HepG2 (cell line): Measurements from ENCODE around the gene TOP1. TPM values are rescaled to one million over a fixed set of nuclear protein-coding genes. Genes with fewer than 3 reads are reported as not detected.

Experiments used
- ASH2L ChIP-seq: fragments of 300-600, 200-600 bp; sonication (generic); IDR thresholded peaks from 2 replicates; pipeline ENCODE4 v1.7.0; 2017; ENCODE audit warnings: low read depth, mild to moderate bottlenecking, moderate library complexity, mixed read lengths, low read length; ENCODE audit not compliant: insufficient read length
- EP300 ChIP-seq, 3 experiments: sonication (generic) in 1 of 3; formaldehyde crosslinking in 1 of 3; IDR thresholded peaks; 2 replicates each; pipeline versions ENCODE4 v1.5.1 to v1.6.1; 2011 to 2020; ENCODE audit warnings: low read depth in 2 of 3, low read length in 2 of 3, borderline replicate concordance in 1 of 3, improper control_type of control experiment in 1 of 3, mild to moderate bottlenecking in 1 of 3, missing genetic modification reagents in 1 of 3, moderate library complexity in 1 of 3
- EZH2 ChIP-seq: conservative IDR thresholded peaks from 2 replicates; pipeline ENCODE4 v1.6.1; 2012; ENCODE audit warnings: mild to moderate bottlenecking, low read depth, low read length, moderate library complexity
- HES4 ChIP-seq: sonication (generic); formaldehyde crosslinking; IDR thresholded peaks from 2 replicates; pipeline ENCODE4 v1.9.0; 2021; ENCODE audit warnings: mild to moderate bottlenecking, missing genetic modification reagents, borderline replicate concordance
- HNRNPH1 ChIP-seq: fragments of 200-400 bp; formaldehyde crosslinking; optimal IDR thresholded peaks from 2 replicates; pipeline ENCODE3; 2017; ENCODE audit warnings: mild to moderate bottlenecking, low read depth, low read length
- IRF2 ChIP-seq: IDR thresholded peaks from 2 replicates; pipeline ENCODE4 v1.6.1; 2018; ENCODE audit warnings: missing genetic modification reagents, missing compliant biosample characterization
- MTF2 ChIP-seq: sonication (generic); formaldehyde crosslinking; IDR thresholded peaks from 2 replicates; pipeline ENCODE4 v1.5.0; 2020; ENCODE audit warnings: missing genetic modification reagents, borderline replicate concordance
- MXD3 ChIP-seq: IDR thresholded peaks from 2 replicates; pipeline ENCODE4 v1.6.1; 2016; ENCODE audit warnings: mild to moderate bottlenecking, missing biosample characterization, missing genetic modification reagents
- ONECUT2 ChIP-seq: sonication (generic); formaldehyde crosslinking; IDR thresholded peaks from 2 replicates; pipeline ENCODE4 v1.4.0; 2020; ENCODE audit warnings: missing genetic modification reagents
- SIN3A ChIP-seq: IDR thresholded peaks from 2 replicates; pipeline ENCODE4 v1.6.1; 2011; ENCODE audit warnings: low read depth, mild to moderate bottlenecking, control low read depth, low read length, borderline replicate concordance
- SRF ChIP-seq: IDR thresholded peaks from 2 replicates; pipeline ENCODE4 v1.6.1; 2011; ENCODE audit warnings: mild to moderate bottlenecking, low read depth, low read length, moderate library complexity
- YEATS4 ChIP-seq: sonication (generic); formaldehyde crosslinking; IDR thresholded peaks from 2 replicates; pipeline ENCODE4 v1.4.0; 2020; ENCODE audit warnings: missing genetic modification reagents, borderline replicate concordance
- ZFP36 ChIP-seq: fragments of 150-350 bp; IDR thresholded peaks from 2 replicates; pipeline ENCODE4 v1.6.1; 2018; ENCODE audit warnings: borderline replicate concordance, low read length, low read depth; ENCODE audit not compliant: partially characterized antibody
- ZNF501 ChIP-seq: sonication (generic); formaldehyde crosslinking; IDR thresholded peaks from 2 replicates; pipeline ENCODE4 v1.5.1; 2020; ENCODE audit warnings: mild to moderate bottlenecking, moderate library complexity, missing genetic modification reagents
- ZNF557 ChIP-seq: sonication (generic); formaldehyde crosslinking; IDR thresholded peaks from 2 replicates; pipeline ENCODE4 v1.4.0; 2020; ENCODE audit warnings: missing genetic modification reagents
- ZNF597 ChIP-seq: sonication (generic); formaldehyde crosslinking; IDR thresholded peaks from 2 replicates; pipeline ENCODE4 v1.5.0; 2020; ENCODE audit warnings: missing genetic modification reagents
- ZNF678 ChIP-seq: sonication (generic); formaldehyde crosslinking; IDR thresholded peaks from 2 replicates; pipeline ENCODE4 v1.4.0; 2020; ENCODE audit warnings: mild to moderate bottlenecking, missing genetic modification reagents
- polyA plus RNA-seq, 8 experiments: library from polyadenylated mRNA; depleted of rRNA in 3 of 8; stranded (reverse) in 7 of 8; unstranded in 1 of 8; fragments of >200 nt; fragmentation: Illumina TruSeq in 4 of 8; extraction: Trizol in 4 of 8; gene quantifications; 2 replicates each; pipeline versions ENCODE4 v1.2.1 to v1.2.3, GENCODE V29; 2011 to 2016; ENCODE audit warnings: low read depth in 4 of 8, missing spikeins in 1 of 8, mixed read lengths in 1 of 8; ENCODE audit not compliant: insufficient read depth in 1 of 8
- total RNA-seq, 5 experiments: library from RNA; depleted of rRNA; stranded (reverse); fragments of >200 nt; fragmentation: Illumina TruSeq; extraction: Trizol; gene quantifications; 2 replicates each; pipeline ENCODE4 v1.2.3, GENCODE V29; 2016; ENCODE audit warnings: low read depth in 1 of 5
- TF ChIP-seq, protein P1 (sequence below): sonication (generic); formaldehyde crosslinking; IDR thresholded peaks from one replicate; pipeline ENCODE4 v1.5.1; 2020; ENCODE audit warnings: mild to moderate bottlenecking, missing genetic modification reagents; ENCODE audit errors: not compliant biosample characterization

Gene TOP1
- total and polyA plus RNA-seq, 2 of the 13 experiments (the other 11 are each of a cell fraction or from before 2014, with no cell fraction given) = 10.2 to 19.4 TPM

DNA sequence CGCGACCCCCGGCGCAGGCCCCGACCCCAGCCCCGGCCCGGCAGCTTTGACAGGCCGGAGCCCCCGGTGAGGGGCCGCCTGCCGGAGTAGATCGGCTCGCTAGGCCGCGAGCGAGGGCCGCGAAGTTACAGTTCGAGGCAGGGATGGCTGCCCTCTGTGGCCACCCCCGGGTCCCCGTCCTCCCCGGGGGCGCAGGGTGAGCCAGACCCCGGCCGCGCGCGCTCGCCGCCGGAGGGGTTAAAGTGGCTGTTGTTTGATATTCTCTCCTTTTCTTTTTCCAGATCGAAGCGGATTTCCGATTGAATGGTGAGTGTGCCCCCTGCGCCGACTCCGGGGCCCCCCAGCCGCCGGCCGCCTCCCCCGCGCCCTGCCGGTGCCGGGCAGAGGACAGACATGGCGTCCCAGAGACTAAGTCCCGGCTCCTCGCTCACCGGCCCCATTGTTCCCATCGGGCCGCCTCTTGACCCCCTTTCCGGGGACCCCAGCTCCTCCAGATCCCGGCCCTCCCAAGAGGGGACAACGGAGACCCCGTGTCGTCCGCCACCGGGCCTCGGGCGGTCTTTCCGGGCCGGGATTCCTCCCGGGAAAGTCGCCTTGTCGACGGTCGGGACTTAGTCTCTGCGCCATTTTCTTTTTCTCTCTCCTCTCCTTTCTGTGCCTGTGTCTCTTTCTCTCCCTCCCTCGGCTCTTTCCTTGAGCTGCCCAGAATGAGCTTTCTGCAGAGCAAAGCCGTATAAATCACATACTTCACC is 704 bp downstream of the TOP1 start (continued):
- TF ChIP-seq ZNF557 (CRISPR knock-in tag) (no peak; the same call in 1 of the 2 replicates), EP300 (IDR thresholded peaks at IDR 0.05; ENCODE audit: low read depth in 2 of 2, low read length in 2 of 2) (0 out of 4 replicates have a peak, but pooled peaks of 1 of the 2 experiments have one; percentile 3), EP300 (CRISPR knock-in tag; IDR thresholded peaks at IDR 0.05; ENCODE audit: borderline replicate concordance) (peak; percentile 31; the same call in 1 of the 2 replicates), SRF (no peak), ONECUT2 (CRISPR knock-in tag) (peak; percentile 17; the same call in 1 of the 2 replicates), ASH2L (peak; percentile 62), ZNF597 (CRISPR knock-in tag) (no peak), SIN3A (no peak), ZFP36 (no peak), EZH2 (no peak), MTF2 (peak; percentile 63; the same call in 1 of the 2 replicates), HES4 (CRISPR knock-in tag) (no peak), ZNF678 (CRISPR knock-in tag) (0 out of 2 replicates have a peak, but pooled peaks have one; percentile 5), HNRNPH1 (peak; percentile 86), IRF2 (CRISPR knock-in tag) (0 out of 2 replicates have a peak, but pooled peaks have one; percentile 24), YEATS4 (0 out of 2 replicates have a peak, but pooled peaks have one; percentile 19), ZNF501 (CRISPR knock-in tag) (no peak), MXD3 (CRISPR knock-in tag) (0 out of 2 replicates have a peak, but pooled peaks have one; percentile 13)
- TF ChIP-seq, protein P1, sequence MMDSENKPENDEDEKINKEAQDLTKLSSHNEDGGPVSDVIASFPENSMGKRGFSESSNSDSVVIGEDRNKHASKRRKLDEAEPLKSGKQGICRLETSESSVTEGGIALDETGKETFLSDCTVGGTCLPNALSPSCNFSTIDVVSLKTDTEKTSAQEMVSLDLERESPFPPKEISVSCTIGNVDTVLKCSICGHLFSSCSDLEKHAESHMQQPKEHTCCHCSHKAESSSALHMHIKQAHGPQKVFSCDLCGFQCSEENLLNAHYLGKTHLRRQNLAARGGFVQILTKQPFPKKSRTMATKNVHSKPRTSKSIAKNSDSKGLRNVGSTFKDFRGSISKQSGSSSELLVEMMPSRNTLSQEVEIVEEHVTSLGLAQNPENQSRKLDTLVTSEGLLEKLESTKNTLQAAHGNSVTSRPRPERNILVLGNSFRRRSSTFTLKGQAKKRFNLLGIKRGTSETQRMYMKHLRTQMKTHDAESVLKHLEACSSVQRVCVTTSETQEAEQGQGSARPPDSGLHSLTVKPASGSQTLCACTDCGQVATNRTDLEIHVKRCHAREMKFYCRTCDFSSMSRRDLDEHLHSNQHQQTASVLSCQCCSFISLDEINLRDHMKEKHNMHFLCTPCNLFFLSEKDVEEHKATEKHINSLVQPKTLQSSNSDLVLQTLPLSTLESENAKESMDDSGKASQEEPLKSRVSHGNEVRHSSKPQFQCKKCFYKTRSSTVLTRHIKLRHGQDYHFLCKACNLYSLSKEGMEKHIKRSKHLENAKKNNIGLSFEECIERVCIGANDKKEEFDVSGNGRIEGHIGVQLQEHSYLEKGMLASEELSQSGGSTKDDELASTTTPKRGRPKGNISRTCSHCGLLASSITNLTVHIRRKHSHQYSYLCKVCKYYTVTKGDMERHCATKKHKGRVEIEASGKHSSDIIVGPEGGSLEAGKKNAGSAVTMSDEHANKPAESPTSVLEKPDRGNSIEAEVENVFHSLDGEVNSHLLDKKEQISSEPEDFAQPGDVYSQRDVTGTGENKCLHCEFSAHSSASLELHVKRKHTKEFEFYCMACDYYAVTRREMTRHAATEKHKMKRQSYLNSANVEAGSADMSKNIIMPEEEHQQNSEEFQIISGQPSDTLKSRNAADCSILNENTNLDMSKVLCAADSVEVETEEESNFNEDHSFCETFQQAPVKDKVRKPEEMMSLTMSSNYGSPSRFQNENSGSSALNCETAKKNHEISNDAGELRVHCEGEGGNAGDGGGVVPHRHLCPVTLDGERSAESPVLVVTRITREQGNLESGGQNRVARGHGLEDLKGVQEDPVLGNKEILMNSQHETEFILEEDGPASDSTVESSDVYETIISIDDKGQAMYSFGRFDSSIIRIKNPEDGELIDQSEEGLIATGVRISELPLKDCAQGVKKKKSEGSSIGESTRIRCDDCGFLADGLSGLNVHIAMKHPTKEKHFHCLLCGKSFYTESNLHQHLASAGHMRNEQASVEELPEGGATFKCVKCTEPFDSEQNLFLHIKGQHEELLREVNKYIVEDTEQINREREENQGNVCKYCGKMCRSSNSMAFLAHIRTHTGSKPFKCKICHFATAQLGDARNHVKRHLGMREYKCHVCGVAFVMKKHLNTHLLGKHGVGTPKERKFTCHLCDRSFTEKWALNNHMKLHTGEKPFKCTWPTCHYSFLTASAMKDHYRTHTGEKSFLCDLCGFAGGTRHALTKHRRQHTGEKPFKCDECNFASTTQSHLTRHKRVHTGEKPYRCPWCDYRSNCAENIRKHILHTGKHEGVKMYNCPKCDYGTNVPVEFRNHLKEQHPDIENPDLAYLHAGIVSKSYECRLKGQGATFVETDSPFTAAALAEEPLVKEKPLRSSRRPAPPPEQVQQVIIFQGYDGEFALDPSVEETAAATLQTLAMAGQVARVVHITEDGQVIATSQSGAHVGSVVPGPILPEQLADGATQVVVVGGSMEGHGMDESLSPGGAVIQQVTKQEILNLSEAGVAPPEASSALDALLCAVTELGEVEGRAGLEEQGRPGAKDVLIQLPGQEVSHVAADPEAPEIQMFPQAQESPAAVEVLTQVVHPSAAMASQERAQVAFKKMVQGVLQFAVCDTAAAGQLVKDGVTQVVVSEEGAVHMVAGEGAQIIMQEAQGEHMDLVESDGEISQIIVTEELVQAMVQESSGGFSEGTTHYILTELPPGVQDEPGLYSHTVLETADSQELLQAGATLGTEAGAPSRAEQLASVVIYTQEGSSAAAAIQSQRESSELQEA (CRISPR knock-in tag) = no peak
